Fibroblast of skin of left biceps (primary cell): ENCODE measurements around the gene CSNK2A1.
"Not testable (repeated sequence)": the region's sequence is repeated elsewhere in the genome, so short reads cannot be mapped to it uniquely, and the experiment has no call there.

Source experiments
- DNase-seq, 2 experiments: peaks; one replicate each; pipeline ENCODE4 v3.0.0-alpha.2; 2013; ENCODE audit warnings: low read depth in 2 of 2

CSNK2A1 gene

GRCh38 chr20:533526-533925, 10.1 kb downstream of the CSNK2A1 start:
- DNase-seq = no peak

GRCh38 chr20:532530-532929, 11.1 kb downstream of the CSNK2A1 start:
- DNase-seq = no peak

- no peak for DNase-seq
These were observed 12.0 kb downstream of the CSNK2A1 start for GRCh38 chr20:531608-532007.

- DNase-seq = no peak
These were observed 13.3 kb downstream of the CSNK2A1 start for GRCh38 chr20:530321-530720.

- DNase-seq = peak in 1 of 2 experiments; percentile 11
These were observed 14.5 kb downstream of the CSNK2A1 start for GRCh38 chr20:528923-529604.

GRCh38 chr20:527571-527886, 16.1 kb downstream of the CSNK2A1 start:
- DNase-seq = no peak

GRCh38 chr20:521860-522259, 21.7 kb downstream of the CSNK2A1 start:
- no peak for DNase-seq

GRCh38 chr20:519999-520398, 23.6 kb downstream of the CSNK2A1 start:
- no peak for DNase-seq

- DNase-seq = no peak
These were observed 26.4 kb downstream of the CSNK2A1 start for GRCh38 chr20:517221-517620.

- DNase-seq = no peak
These were observed 26.8 kb downstream of the CSNK2A1 start for GRCh38 chr20:516799-517198.

GRCh38 chr20:515696-516095, 27.9 kb downstream of the CSNK2A1 start:
- no peak for DNase-seq

- DNase-seq = no peak
These were observed 30.2 kb downstream of the CSNK2A1 start for GRCh38 chr20:513429-513828.

GRCh38 chr20:510328-511057, 33.1 kb downstream of the CSNK2A1 start:
- DNase-seq = not testable (repeated sequence)

- DNase-seq = not testable (repeated sequence)
These were observed 35.2 kb downstream of the CSNK2A1 start for GRCh38 chr20:508364-508787.

- no peak for DNase-seq
These were observed 35.7 kb downstream of the CSNK2A1 start for GRCh38 chr20:507761-508332.

- no peak for DNase-seq
These were observed 36.4 kb downstream of the CSNK2A1 start for GRCh38 chr20:507006-507758.

- no peak for DNase-seq
These were observed 38.9 kb downstream of the CSNK2A1 start for GRCh38 chr20:504632-505075.

GRCh38 chr20:503048-503737, 40.4 kb downstream of the CSNK2A1 start:
- DNase-seq = no peak

- no peak for DNase-seq
These were observed 45.6 kb downstream of the CSNK2A1 start for GRCh38 chr20:497979-498378.

- DNase-seq = no peak
These were observed 47.4 kb downstream of the CSNK2A1 start for GRCh38 chr20:496126-496696.

GRCh38 chr20:492159-492558, 51.4 kb downstream of the CSNK2A1 start:
- DNase-seq = no peak
